IgD-negative memory B cell (primary cell): Measurements from ENCODE around the gene GSTM2. TPM values are rescaled to one million over a fixed set of nuclear protein-coding genes. Genes with fewer than 3 reads are reported as not detected.

ENCODE experiments used
- H3K27ac Mint-ChIP-seq, 3 donors: one replicate each; pipeline ENCODE4 v1.8.0; 2020 to 2022; ENCODE audit warnings: mild to moderate bottlenecking in 3 of 3, mixed read lengths in 3 of 3, moderate library complexity in 1 of 3
- H3K27me3 Mint-ChIP-seq: one replicate; pipeline ENCODE4 v1.8.0; 2021; ENCODE audit warnings: mixed read lengths
- H3K36me3 Mint-ChIP-seq: one replicate; pipeline ENCODE4 v1.8.0; 2020; ENCODE audit warnings: mild to moderate bottlenecking, mixed read lengths
- H3K4me1 Mint-ChIP-seq, 3 donors: one replicate each; pipeline ENCODE4 v1.8.0; 2020 to 2022; ENCODE audit warnings: mixed read lengths in 3 of 3, mild to moderate bottlenecking in 1 of 3
- H3K4me3 Mint-ChIP-seq, 4 donors: one replicate each; pipeline ENCODE4 v1.8.0; 2020 to 2022; ENCODE audit warnings: mild to moderate bottlenecking in 4 of 4, mixed read lengths in 4 of 4, moderate library complexity in 3 of 4
- H3K9me3 Mint-ChIP-seq, 3 donors: one replicate each; pipeline ENCODE4 v1.8.0; 2020 to 2021; ENCODE audit warnings: mixed read lengths in 3 of 3, mild to moderate bottlenecking in 1 of 3
- polyA plus RNA-seq: library from polyadenylated mRNA; unstranded; fragments of 300-500 nt; fragmentation: Illumina TruSeq; gene quantifications from one replicate; pipeline ENCODE4 v1.2.3, GENCODE V29; 2021

Gene GSTM2
- polyA plus RNA-seq, 1 donor from 2014 or later, result 11.6 TPM

- no peaks in the 10 kb centered on the region for H3K9me3 Mint-ChIP-seq
- no peak overlapping the region for H3K4me3 Mint-ChIP-seq
- no peak overlapping the region for H3K27ac Mint-ChIP-seq
- no peaks in the 10 kb centered on the region for H3K36me3 Mint-ChIP-seq
- H3K4me1 Mint-ChIP-seq, result no peaks in the 10 kb centered on the region
- H3K27me3 Mint-ChIP-seq, result peaks cover 2% of the 10 kb centered on the region
Observed at GRCh38 chr1:109718495-109718894, 50.6 kb downstream of the GSTM2 start.

- Mint-ChIP-seq H3K9me3 (no peaks in the 10 kb centered on the region), H3K27me3 (no peaks in the 10 kb centered on the region), H3K4me3 (no peak overlapping the region), H3K4me1 (no peaks in the 10 kb centered on the region), H3K27ac (peak overlapping the region in 1 of 3 donors; percentile 9), H3K36me3 (no peaks in the 10 kb centered on the region)
Observed at GRCh38 chr1:109719337-109719837, 51.5 kb downstream of the GSTM2 start.

- H3K4me1 Mint-ChIP-seq, result no peaks in the 10 kb centered on the region
- H3K4me3 Mint-ChIP-seq, result no peak overlapping the region
- H3K27me3 Mint-ChIP-seq, result no peaks in the 10 kb centered on the region
- no peaks in the 10 kb centered on the region for H3K9me3 Mint-ChIP-seq
- H3K27ac Mint-ChIP-seq, result no peak overlapping the region
- no peaks in the 10 kb centered on the region for H3K36me3 Mint-ChIP-seq
Observed at GRCh38 chr1:109721042-109721441, 53.2 kb downstream of the GSTM2 start.

- Mint-ChIP-seq H3K9me3 (no peaks in the 10 kb centered on the region), H3K36me3 (no peaks in the 10 kb centered on the region), H3K4me1 (no peaks in the 10 kb centered on the region), H3K27me3 (no peaks in the 10 kb centered on the region), H3K4me3 (no peak overlapping the region), H3K27ac (no peak overlapping the region)
Observed at GRCh38 chr1:109721971-109722370, 54.1 kb downstream of the GSTM2 start.

GRCh38 chr1:109722908-109723691 lies 55.2 kb downstream of the GSTM2 start:
- Mint-ChIP-seq H3K27ac (no peak overlapping the region), H3K4me1 (no peaks in the 10 kb centered on the region), H3K4me3 (no peak overlapping the region), H3K9me3 (no peaks in the 10 kb centered on the region), H3K27me3 (no peaks in the 10 kb centered on the region), H3K36me3 (no peaks in the 10 kb centered on the region)

Other genes starting within 250 kb of the GSTM2 start
- gene PSMA5, start 241.6 kb upstream of the GSTM2 start, polyA plus RNA-seq, result 77.1 TPM
- not detected for gene SYPL2, start 201.5 kb upstream of the GSTM2 start, polyA plus RNA-seq
- 7.3 TPM for gene ATXN7L2, start 184.2 kb upstream of the GSTM2 start, polyA plus RNA-seq
- 8.6 TPM for gene CYB561D1, start 174.0 kb upstream of the GSTM2 start, polyA plus RNA-seq
- gene AMIGO1, start 158.3 kb upstream of the GSTM2 start, polyA plus RNA-seq, result 0.88 TPM
- not detected for gene GPR61, start 128.2 kb upstream of the GSTM2 start, polyA plus RNA-seq
- 8.1 TPM for gene GNAI3, start 119.4 kb upstream of the GSTM2 start, polyA plus RNA-seq
- not detected for gene GNAT2, start 48.4 kb upstream of the GSTM2 start, polyA plus RNA-seq
- gene AMPD2, start 48.2 kb upstream of the GSTM2 start, polyA plus RNA-seq, result 40.7 TPM
- 22.3 TPM for gene GSTM4, start 12.0 kb upstream of the GSTM2 start, polyA plus RNA-seq
- not detected for gene GSTM1, start 19.8 kb downstream of the GSTM2 start, polyA plus RNA-seq
- not detected for gene GSTM5, start 44.2 kb downstream of the GSTM2 start, polyA plus RNA-seq
- gene GSTM3, start 73.0 kb downstream of the GSTM2 start, polyA plus RNA-seq, result 4.6 TPM
- gene EPS8L3, start 95.9 kb downstream of the GSTM2 start, polyA plus RNA-seq, result not detected
- gene CSF1, start 242.8 kb downstream of the GSTM2 start, polyA plus RNA-seq, result 0.18 TPM